DOHH2 (cell line): ENCODE measurements around the gene TLX2.

Experiments
- EZH2phosphoT487 ChIP-seq: fragments of 200-600 bp; sonication (generic); IDR thresholded peaks from 2 replicates; pipeline ENCODE4 v1.6.1; 2017; ENCODE audit warnings: borderline replicate concordance, mild to moderate bottlenecking, antibody characterized with exemption, low read length, moderate library complexity, mixed read lengths
- TF ChIP-seq, protein P1 (sequence below): fragments of 200-600 bp; sonication (generic); IDR thresholded peaks from one replicate; pipeline ENCODE4 v1.5.1; 2014; ENCODE audit warnings: antibody characterized with exemption, mild to moderate bottlenecking, low read depth, low read length; ENCODE audit not compliant: poor library complexity, severe bottlenecking

DNA sequence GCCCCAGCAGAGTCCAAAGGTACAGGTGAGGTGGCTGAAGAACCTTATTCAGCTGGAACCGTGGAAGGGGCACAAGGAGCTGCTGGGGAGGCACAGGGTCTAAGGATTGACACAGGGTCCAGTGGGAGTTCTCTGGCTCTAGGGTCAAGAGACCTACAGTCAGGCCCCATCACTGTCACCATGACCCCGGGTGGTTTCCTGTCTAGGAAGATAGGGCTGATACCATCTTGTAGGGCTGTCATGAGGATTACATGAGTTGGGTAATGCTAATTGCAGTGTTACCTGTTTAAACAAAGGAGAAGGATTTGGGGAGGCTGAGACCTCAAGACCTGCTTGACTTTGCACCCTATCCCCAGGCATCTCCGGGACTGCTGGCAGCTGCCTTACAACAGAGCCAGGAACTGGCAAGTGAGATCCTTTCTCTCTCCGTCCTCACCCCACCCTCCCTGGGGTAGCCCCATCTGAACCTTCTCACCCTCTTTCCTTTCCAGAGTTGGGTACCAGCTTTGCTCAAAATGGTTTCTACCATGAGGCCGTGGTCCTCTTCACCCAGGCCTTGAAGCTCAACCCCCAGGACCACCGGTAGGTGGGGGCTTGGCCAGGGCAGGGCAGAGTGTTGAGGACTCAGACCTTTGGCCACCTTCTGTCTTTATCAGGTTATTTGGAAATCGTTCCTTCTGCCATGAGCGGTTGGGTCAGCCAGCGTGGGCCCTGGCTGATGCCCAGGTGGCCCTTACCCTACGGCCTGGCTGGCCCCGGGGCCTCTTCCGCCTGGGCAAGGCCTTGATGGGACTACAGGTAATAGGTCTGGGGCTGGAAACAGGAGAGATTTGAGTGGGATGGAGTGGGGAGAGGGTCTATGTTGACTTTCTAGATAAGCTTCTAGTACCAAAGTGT lies 22.4 kb upstream of the TLX2 start:
- TF ChIP-seq, protein P1, sequence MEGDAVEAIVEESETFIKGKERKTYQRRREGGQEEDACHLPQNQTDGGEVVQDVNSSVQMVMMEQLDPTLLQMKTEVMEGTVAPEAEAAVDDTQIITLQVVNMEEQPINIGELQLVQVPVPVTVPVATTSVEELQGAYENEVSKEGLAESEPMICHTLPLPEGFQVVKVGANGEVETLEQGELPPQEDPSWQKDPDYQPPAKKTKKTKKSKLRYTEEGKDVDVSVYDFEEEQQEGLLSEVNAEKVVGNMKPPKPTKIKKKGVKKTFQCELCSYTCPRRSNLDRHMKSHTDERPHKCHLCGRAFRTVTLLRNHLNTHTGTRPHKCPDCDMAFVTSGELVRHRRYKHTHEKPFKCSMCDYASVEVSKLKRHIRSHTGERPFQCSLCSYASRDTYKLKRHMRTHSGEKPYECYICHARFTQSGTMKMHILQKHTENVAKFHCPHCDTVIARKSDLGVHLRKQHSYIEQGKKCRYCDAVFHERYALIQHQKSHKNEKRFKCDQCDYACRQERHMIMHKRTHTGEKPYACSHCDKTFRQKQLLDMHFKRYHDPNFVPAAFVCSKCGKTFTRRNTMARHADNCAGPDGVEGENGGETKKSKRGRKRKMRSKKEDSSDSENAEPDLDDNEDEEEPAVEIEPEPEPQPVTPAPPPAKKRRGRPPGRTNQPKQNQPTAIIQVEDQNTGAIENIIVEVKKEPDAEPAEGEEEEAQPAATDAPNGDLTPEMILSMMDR: no peak
- no peak for TF ChIP-seq EZH2phosphoT487
